Measurements from ENCODE around the gene PPP2R3A.
"Not testable (repeated sequence)": the region's sequence is repeated elsewhere in the genome, so short reads cannot be mapped to it uniquely, and the experiment has no call there.

The PPP2R3A gene

GRCh38 chr3:136141891-136142290, 176.4 kb downstream of the PPP2R3A start:
- no peak overlapping the region for H3K4me3 ChIP-seq (ENCODE audit: low read depth, low read length)
- no peak for DNase-seq (ENCODE audit: low read depth)
- no peak for TF ChIP-seq CTCF (IDR thresholded peaks at IDR 0.05; ENCODE audit: low read depth, low read length, missing control alignments)

DNA sequence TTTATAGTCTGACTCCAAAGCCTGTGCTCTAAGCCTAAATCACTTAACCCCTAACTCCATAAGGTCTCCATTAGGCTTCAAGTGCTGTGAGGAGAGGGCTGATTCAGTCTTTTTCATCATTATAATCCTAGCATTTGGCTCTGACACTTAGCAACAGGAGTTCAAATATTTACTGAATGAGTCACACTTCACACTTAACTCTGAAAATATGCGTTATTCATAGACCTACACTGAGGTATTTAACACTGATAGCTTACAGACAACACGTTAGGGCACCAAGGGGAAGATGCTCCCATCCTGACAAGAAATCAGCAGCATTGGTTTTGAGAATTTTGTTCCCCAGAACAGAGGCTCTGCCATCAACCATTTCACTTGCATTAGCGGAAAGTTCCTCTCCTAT, 177.1 kb downstream of the PPP2R3A start:
- no peak for DNase-seq (ENCODE audit: low read depth)
- H3K4me3 ChIP-seq (ENCODE audit: low read depth, low read length), result no peak overlapping the region
- TF ChIP-seq CTCF (IDR thresholded peaks at IDR 0.05; ENCODE audit: low read depth, low read length, missing control alignments), result no peak

DNA sequence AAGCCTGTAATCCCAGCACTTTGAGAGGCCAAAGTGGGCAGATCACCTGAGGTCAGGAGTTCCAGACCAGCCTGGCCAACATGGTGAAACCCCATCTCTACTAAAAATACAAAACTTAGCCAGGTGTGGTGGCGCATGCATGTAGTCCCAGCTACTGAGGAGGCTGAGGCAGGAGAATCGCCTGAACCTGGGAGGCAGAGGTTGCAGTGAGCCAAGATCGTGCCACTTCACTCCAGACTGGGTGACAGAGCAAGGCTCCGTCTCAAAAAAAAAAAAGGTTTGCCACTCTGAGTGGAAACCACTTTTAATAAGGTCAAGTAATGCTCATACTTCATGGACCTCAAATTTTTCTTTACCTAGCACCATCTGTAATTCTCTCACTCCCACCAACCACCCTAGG, 178.9 kb downstream of the PPP2R3A start:
- DNase-seq (ENCODE audit: low read depth); H3K4me3 ChIP-seq (ENCODE audit: low read depth, low read length): not testable (repeated sequence)

- no peak for TF ChIP-seq CTCF (IDR thresholded peaks at IDR 0.05; ENCODE audit: low read depth, low read length, missing control alignments)
- DNase-seq (ENCODE audit: low read depth), result no peak
Observed at GRCh38 chr3:136146981-136147729, 181.6 kb downstream of the PPP2R3A start.

GRCh38 chr3:136149667-136150066, 184.1 kb downstream of the PPP2R3A start:
- DNase-seq (ENCODE audit: low read depth), result no peak
- TF ChIP-seq CTCF (IDR thresholded peaks at IDR 0.05; ENCODE audit: low read depth, low read length, missing control alignments), result no peak
- H3K4me3 ChIP-seq (ENCODE audit: low read depth, low read length), result no peak overlapping the region

More at GRCh38 chr3:136146981-136147729, 181.6 kb downstream of the PPP2R3A start:
- no peak overlapping the region for H3K4me3 ChIP-seq (ENCODE audit: low read depth, low read length)

DNA sequence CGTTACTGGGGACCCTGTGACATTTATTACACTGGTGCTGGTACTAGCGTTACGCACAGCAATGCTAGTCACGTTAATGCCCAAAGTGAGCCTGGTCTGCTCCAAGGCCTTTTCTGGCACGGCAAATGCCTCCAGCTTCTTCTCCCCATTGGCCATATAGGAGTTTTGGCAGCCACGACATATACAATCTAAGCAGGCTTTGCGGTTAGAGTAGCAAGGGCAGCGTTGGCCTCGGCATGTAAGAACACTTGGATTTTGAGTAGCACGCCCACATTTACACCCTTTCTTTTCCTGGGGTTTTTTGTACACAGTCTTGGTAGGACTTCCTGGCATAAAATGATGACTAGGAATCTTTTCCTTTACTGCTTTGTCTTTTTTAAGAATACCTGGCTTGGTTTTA, 185.7 kb downstream of the PPP2R3A start:
- no peak overlapping the region for H3K4me3 ChIP-seq (ENCODE audit: low read depth, low read length)
- no peak for TF ChIP-seq CTCF (IDR thresholded peaks at IDR 0.05; ENCODE audit: low read depth, low read length, missing control alignments)
- DNase-seq (ENCODE audit: low read depth), result no peak

GRCh38 chr3:136152176-136152843, 186.8 kb downstream of the PPP2R3A start:
- TF ChIP-seq CTCF (IDR thresholded peaks at IDR 0.05; ENCODE audit: low read depth, low read length, missing control alignments), result no peak
- H3K4me3 ChIP-seq (ENCODE audit: low read depth, low read length), result no peak overlapping the region
- DNase-seq (ENCODE audit: low read depth), result no peak
